ENCODE measurements around the gene UTP25.

DNA sequence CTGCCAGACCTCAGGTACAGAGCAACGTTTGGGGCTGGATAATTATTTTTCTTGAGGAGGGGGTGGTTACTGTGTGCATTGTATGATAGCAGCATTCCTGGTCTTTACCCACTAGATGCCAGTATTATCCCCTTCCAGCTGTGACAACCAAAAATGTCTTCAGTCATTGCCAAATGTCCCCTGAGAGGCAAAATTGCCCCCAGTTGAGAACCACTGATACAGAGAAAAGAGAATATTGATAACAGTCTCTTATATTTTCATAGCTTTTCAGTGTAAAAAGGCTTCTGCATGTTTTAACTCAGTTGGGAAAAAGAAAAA, 58.4 kb downstream of the UTP25 start:
- TF ChIP-seq CTCF (conservative IDR thresholded peaks at IDR 0.05) (no peak), ZFX (IDR thresholded peaks at IDR 0.05) (no peak)

Data from C4-2B (cell line).